GM21528 (cell line): ENCODE measurements around the gene LGALS1.
"Not testable (repeated sequence)": the region's sequence is repeated elsewhere in the genome, so short reads cannot be mapped to it uniquely, and the experiment has no call there.

Experiments used
- ATAC-seq: cut with Tn5 transposase; IDR thresholded peaks from one replicate; pipeline ENCODE4 v1.9.1; 2021; ENCODE audit warnings: mild to moderate bottlenecking, moderate library complexity; ENCODE audit not compliant: unreplicated experiment, low FRiP score

Gene LGALS1

DNA sequence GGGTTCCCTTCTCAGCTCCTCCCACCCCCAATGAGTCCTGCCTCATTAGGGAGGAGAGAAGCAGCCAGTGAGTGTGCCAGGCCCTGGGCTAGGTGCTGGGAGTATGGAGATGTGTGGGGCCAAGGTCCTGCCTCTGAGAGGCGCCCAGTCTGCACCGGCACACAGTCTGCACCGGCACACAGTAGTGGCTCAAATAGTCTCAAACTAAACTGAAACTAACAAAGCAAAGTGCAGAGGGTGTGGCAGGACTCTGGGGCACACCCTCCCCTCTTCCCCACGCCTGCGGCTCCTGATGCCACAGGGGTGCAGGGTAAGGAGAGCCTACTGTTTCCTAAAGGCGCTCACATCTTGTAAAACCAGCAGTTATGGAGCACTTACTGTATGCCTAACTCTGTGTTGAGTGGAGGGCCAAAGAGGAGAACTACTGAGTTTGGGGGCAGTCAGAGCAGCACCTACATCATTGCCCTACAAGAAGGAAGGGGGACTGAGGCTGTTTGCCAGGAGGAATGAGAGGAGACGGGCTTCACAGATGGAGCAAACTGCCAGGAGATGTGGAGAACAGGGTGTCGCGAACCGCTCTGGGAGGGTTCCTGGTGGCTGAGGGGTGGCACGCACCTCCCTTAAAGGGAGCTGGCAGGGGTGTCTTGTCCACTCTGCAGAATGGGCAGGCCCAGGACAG is 36.9 kb upstream of the LGALS1 start:
- ATAC-seq: no peak

DNA sequence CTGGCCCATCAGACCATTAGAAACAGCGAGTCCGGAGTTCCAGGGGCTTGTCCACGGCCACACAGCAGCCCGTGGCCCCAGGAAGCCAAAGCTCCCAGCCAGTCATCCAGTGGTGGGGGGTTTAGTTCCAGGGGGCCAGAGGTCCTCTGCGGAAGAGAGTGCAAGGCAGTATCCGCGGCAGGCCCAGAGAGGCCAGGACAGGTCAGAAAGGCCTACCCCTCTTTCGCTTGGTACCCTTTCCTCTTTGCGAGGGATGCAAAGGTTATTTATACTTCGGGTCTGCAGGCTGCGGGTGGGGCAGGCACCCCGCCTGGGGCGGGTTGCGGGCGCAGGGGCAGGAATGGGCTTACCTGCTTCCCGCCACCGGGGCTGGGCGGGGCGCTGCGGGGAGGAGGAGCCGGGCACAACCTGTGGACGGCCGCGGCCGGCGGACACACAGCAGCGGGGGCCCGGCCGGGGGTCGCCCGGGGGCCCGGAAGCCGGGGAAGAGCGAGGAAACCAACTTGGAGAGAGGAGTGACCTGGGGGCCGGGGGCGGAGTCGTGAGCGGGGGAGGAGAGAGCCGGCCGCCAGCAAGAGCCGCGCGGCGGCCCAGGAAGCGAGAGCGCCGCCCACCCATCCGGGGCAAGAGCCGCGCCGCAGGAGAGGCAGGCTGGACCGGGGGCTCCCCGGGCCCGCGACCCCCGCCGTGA is 36.2 kb upstream of the LGALS1 start, which contains the start of gene SH3BP1:
TSS of gene SH3BP1 (plus strand) at position 600 of the 691 bp plus-strand sequence. CDS start 119 bp downstream, outside the sequence.
- ATAC-seq: no peak

DNA sequence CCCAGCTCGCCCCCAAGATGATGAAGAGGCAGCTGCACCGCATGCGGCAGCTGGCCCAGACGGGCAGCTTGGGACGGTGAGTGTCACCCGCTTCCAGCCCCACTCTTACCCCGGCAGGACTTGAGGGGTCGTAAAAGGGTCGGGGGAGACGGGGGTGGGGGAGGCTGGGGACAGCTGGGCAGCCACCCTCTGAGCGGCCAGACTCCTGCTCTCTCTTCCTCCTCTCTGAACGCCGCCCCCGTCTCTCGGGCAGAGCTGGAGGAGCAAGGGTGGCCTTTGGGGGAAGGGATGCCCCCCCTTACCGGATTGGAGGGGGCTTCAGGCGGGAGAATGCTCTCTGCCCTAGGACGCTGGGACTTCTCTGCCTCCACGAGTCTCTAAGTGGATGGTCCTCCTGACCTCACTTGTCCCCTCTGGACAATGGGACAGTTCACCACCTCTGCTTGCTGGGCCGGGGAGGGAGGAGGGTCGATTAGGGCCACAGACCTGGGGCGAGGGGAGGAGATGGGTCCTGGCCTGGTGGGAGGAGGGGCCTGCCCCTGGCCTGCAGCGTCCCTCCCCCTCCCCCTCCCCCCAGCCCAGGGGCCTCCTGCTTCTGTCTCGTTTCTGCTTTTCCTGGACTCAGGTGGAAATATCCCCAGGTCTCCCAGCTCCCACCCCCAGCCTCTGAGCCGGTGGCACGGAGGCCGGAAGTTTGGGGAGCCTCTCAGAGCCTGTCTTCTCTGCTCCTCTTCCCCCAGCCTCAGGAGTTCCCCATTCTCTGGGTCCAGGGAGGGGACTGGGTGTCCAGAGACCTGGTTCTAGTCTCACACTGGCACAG is 35.5 kb upstream of the LGALS1 start:
- ATAC-seq: no peak

DNA sequence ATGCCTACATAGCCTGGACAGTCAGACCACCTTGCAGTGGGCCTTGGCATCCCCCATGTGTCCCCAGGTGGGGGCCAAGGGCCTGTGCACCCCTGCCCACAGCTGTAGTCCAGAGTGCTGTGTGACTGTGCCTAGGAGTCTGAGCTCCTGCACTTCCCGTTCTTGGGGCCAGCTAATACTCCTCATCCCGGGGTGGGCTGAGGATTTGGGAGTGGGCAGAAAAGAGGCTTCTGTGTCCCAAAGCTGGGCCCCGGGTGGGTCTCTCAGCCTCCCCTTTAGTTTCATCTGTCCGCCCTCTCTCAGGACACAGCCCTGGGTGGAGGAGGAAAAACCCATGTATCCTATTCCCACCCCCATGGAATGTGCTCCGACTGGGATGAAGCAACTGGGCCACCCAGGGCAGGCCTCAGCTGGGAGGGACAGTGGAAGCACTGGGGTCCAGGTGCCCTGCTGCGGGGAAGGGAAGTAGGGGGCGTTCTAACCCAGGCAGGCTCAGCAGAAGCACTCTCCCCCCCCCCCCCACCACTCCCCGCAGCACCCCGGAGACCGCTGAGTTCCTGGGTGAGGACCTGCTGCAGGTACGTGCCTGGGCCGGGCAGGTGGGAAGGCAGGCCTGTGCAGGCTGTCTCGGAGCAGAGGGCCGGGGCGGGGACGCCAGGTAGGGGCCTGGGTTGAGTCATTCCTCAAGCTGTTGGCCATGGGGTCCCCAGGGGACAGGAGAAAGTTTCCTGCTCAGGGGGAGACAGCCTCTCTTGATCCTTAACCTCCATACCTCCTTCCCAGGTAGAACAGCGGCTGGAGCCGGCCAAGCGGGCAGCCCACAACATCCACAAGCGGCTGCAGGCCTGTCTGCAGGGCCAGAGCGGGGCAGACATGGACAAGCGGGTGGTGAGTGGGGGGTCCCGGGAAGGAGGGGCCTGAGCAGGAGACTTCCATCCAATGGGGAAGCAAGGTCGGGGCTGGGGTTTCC is 34.6 kb upstream of the LGALS1 start:
- no peak for ATAC-seq

DNA sequence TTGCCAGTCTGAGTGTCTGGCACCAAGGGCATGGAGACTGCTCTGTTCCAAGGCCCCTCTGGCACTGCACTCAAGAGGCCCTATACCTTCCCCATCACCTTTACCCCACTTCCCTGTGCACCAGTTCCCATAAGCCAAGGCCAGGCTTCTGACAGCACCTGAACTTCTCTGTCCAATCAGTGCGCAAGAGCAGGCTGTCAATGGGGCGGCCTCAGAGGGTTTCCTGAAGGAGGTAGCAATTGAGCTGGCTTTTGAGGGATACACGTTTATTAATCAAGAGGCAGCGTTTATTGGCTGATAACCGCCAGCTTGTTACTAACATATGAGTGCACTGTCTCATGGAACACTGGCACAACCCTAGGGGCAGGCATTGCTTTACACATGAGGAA is 33.9 kb upstream of the LGALS1 start:
- no peak for ATAC-seq

DNA sequence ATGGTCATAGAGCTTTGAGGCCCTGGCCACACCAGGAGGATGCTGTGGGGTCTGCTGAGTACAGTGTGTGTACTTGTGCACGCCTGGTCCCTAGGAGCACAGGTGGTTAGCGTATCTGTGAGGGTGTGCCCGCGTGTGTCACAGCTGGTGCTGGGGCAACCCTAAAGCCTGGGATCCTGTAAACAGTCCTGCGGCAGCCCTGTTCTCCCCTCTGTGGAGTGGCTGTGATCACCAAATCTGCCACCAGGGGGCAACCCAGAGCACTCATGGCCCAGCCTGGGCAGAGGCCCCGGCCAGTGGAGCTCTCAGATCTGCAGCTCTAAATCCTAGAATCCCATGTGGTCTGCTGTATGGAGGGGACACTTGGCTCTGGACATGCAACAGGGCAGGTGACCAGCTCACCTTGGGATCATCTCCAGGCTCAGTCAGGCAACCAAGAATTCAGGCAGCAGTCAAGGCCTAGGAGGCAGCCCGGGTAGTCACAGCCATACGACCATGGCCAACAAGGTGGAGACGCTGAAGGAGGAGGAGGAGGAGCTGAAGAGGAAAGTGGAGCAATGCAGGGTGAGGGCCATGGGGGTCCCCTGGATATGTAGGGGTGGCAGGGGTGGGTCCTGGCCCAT is 32.1 kb upstream of the LGALS1 start:
- ATAC-seq: no peak

DNA sequence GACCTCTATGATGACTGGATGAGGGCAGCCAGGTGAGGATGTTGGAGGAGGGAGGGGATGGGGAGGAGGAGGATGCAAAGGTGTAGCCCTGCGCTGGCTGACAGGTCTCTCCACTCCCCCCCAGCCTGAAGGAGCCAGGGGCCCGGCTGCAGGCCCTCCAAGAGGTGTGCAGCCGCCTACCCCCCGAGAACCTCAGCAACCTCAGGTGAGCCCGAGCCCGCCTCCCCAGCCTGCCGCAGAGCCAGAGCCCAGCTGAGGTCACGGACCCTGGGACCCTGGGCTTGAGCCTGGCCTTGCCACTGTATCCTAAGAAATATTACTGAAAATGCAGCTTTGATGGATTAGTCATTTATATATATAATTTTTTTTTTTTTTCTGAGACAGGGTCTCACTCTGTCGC is 28.1 kb upstream of the LGALS1 start:
- no peak for ATAC-seq

DNA sequence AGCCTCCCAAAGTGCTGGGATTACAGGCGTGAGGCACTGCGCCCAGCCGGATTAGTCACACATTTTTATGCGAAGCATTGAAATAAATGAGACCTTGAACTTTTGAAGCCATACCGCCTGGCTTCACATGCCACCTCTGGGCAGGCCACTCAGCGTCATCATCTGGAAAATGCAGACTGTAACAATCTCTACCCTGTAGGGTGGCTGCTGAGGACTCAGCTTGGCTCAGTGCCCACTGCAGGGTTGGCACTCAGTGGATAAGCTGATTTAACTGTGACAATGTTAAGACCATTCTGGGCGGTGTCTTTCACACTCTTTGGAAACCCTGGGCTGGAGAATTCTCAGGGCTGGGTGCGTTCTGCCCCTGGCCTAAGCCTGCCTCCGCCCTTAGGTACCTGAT is 27.5 kb upstream of the LGALS1 start:
- no peak for ATAC-seq

DNA sequence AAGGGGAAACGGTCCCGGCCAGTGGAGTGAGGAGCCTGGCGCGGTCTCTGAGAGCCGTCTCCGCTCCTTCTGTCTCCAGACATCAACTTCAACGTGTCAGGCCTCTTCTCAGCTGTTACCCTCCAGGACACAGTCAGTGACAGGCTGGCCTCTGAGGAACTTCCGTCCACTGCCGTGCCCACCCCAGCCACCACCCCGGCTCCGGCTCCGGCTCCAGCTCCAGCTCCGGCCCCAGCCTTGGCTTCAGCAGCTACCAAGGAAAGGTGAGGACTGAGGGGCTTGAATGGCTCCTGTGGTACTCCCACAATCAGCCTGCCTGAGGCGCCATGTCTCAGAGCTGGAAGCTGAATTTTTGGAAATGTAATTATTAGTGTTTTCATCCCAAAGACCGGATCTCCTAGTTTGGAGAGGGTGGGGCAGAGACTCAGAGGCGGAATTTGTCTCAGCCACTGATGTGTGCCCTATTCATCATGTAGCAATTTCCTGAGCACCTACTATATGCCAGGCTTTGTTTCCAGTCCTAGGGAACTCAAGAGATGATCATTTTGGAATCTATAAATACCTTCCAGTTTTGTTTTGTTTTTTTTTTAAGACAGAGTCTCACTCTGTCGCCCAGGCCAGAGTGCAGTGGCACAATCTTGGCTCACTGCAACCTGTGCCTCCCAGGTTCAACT is 24.8 kb upstream of the LGALS1 start:
- no peak for ATAC-seq

DNA sequence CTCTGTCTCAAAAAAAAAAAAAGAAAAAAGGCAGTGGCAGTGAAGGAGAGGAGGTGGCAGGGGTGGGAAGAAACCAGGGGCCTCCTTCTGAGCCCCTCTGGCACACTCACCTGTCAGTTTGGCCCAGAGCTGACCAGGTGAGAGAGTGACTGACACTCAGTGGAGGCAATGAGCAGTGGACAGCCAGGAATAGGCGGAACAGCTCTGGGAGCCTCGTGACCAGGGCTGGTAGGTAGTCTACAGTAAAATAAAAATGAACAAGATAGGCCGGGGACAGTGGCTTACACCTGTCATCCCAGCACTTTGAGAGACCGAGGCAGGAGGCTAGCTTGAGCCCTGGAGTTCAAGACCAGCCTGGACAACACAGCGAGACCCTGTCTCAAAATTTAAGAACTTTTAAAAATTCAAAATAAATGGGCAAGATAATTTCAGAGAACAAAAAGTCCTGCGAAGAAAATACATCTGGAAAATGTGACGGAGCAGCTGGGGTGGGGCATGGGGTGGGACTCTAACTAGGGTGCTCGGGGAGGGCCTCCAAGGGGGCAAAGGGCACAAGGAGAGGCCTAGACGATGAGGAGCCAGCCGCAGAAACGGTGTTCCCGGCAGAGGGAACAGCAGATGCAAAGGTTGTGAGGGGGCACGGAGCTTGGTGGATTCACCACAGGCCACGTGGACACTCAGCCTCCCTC is 20.7 kb upstream of the LGALS1 start:
- no peak for ATAC-seq

DNA sequence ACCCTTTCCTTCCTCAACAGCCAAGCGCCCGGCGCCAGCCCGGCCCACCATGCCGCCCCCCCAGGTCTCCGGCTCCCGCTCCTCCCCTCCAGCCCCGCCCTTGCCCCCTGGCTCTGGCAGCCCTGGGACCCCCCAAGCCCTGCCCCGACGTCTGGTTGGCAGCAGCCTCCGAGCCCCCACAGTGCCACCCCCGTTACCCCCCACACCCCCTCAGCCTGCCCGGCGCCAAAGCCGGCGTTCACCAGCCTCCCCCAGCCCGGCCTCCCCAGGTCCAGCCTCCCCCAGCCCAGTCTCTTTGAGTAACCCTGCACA is 20.2 kb upstream of the LGALS1 start:
- ATAC-seq: no peak

DNA sequence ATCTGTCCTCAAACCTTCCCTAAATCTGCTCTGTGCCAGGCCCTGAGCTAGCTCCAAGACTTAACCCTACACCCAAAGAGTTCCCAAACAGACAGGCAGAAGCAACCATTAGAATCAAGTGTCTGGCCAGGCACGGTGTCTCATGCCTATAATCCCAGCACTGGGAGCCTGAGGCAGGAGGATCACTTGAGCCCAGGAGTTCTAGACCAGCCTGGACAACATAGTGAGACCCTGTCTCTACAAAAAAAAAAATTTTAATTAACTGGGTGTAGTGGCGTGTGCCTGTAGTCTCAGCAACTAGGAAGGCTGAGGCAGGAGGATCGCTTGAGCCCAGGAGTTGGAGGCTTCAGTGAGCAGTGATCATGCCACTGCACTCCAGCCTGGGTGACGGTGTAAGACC is 18.9 kb upstream of the LGALS1 start:
- ATAC-seq: not testable (repeated sequence)

DNA sequence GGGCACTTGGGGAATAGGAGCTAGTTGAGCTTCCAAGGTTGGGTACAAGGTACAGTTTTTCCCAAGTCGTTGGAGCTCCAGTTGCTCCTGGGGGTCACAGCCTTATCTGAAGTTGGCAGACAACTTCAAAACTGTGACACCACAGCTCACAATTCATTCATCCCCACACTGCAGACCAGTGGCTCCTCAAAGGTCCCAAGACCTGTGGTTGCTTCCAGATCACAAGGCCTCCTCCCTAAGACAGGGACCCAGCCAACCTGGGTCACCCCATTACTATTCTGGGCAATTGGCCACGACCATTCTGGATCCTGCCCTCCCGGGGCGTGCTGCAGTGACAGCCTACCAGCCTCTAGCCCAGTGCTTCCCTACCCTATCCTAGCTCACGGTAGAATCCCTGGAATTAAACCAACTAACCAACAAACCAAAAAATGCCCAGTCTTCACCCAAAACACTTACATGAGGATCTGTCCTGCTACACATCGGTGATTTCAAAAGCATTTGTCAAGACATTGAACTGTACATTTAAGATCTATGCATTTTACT is 17.8 kb upstream of the LGALS1 start:
- ATAC-seq: no peak

DNA sequence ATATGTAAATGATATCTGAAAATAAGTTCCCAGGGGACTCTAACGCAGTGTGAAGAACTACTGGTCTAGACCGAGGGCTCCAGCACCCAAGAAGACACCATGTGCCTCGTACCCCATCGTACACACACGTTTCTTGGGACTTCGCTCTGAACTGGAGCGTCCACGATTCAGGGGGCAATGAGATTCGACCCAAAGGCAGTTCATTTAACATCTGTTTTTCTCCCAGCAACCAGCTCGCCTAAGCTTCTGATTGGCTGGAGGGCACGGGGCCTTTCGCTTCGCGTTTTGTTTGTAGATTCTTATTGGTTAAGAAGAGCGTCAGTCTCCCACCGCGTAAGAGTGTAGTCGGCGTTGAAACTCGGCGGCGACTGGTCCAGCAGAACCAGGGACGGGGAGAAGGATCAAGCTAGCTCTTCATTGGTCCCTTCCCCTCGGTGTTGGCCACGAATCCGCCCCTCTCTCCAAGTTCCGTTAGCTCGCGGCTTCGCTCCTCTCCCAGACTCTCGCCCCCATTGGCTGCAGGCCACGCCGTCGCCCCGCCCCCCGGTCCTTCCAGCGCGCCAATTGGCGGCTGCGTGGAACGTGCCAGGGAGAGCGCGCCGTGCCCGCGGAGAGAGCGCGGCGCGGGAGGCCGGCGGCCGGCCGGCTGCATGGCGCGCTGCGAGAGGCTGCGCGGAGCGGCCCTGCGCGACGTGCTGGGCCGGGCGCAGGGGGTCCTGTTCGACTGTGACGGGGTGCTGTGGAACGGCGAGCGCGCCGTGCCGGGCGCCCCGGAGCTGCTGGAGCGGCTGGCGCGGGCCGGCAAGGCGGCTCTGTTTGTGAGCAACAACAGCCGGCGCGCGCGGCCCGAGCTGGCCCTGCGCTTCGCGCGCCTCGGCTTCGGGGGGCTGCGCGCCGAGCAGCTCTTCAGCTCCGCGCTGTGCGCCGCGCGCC is 17.0 kb upstream of the LGALS1 start, which contains the start of gene PDXP:
TSS of gene PDXP (plus strand) at position 591 of the 933 bp plus-strand sequence. CDS start at position 651, 60 bp downstream.
- peak; percentile 81 for ATAC-seq

DNA sequence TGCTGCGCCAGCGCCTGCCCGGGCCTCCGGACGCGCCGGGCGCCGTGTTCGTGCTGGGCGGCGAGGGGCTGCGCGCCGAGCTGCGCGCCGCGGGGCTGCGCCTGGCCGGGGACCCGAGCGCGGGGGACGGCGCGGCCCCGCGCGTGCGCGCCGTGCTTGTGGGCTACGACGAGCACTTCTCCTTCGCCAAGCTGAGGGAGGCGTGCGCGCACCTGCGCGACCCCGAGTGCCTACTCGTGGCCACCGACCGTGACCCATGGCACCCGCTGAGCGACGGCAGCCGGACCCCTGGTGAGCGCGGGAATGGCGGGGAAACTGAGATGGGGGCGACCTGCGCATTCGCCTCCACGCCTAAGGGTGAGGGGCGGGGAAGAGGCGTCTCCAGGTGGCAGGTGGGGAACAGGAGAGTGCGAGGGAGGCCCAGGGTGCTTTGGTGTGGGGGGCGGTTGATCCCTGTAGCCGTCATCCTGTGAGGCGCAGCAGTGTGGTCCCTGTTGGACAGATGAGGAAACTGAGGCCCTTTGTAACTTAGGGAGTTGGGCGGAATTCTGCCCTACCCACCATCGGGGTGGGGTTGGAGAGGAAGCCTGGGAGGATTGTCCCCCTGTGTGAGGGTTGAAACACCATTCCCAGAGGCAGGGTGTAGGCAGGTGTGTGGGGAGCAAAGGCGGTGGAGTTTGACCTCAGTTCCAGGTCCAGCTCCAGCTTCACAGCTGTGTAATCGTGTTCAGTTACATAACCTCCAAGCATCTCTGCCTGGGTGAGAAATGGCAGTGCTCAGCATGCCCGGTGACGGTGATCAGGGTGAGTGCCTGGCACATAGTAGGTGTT is 16.2 kb upstream of the LGALS1 start:
- ATAC-seq: peak; percentile 16

DNA sequence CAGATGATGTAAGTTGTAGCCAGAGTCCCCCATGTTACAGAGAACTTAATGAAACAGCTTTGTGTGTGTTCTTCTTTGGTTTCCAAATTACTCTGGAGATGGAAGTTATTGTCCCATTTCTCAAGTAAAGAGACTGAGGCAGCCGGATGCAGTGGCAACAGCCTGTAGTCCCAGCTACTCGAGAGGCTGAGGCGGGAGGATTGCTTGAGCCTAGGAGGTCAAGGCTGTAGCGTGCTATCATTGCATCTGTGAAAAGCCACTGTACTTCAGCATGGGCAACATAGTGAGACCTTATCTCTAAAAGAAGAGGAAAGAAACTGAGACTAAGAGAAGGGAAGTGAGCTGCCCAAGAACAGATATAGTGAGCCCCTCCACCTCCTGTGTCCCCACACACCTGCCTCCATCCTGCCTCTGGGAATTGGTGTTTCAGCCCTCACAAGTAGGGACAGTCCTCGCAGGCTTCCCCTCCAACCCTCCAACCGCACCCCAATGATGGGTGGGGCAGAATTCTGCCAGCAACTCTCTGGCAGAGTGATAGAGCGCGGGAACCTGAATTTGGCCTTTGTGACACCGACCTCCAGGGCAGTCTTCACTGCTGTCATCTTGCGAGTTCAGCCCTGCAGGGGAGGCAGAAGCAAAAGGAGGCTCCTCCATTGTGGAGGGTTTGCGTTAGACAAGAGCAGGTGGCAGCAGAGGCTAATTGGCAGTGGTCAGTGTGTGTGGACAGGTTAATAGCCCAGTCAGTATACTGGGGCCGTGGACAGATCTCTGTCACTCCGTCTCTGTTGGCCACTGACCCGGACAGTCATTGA is 15.3 kb upstream of the LGALS1 start:
- ATAC-seq: no peak
